ENCODE data around the gene SND1.

The SND1 gene

GRCh38 chr7:128112018-128112780 lies 460.2 kb downstream of the SND1 start:
- Histone ChIP-seq H2BK12ac (ENCODE audit: low read length in 2 of 2) (no peak overlapping the region), H2BK120ac (ENCODE audit: low read depth, low read length) (no peak overlapping the region), H3K79me1 (replicated peaks; ENCODE audit: low read length, poor library complexity, severe bottlenecking) (no peaks in the 10 kb centered on the region), H4K8ac (ENCODE audit: low read length) (no peak overlapping the region), H2BK15ac (ENCODE audit: low read depth, poor library complexity, severe bottlenecking) (no peak overlapping the region), H3K4me2 (ENCODE audit: low read length, poor library complexity, severe bottlenecking) (no peak overlapping the region), H3K18ac (ENCODE audit: low read depth in 1 of 2, low read length in 2 of 2) (no peak overlapping the region), H3K23ac (ENCODE audit: low read length in 2 of 2) (no peak overlapping the region), H2AK5ac (ENCODE audit: low read length, severe bottlenecking) (no peak overlapping the region), H3K36me3 (ENCODE audit: control insufficient read depth in 1 of 2, insufficient read depth in 2 of 2, low read depth in 1 of 2, low read length in 2 of 2) (no peaks in the 10 kb centered on the region), H2AFZ (ENCODE audit: low read depth, low read length) (no peak overlapping the region), H3K4ac (ENCODE audit: low read depth in 1 of 2, low read length in 2 of 2) (no peak overlapping the region), H2BK5ac (ENCODE audit: low read depth, low read length, poor library complexity, severe bottlenecking) (no peak overlapping the region), H3K9me3 (ENCODE audit: control insufficient read depth, low read length) (no peaks in the 10 kb centered on the region), H3K27me3 (ENCODE audit: control insufficient read depth in 1 of 2, insufficient read depth in 1 of 2, low read length in 2 of 2) (peaks cover 46 to 69% of the 10 kb centered on the region in 2 experiments), H3K4me3 (ENCODE audit: insufficient read depth in 1 of 2, low read depth in 1 of 2, low read length in 2 of 2) (no peak overlapping the region), H3K4me1 (ENCODE audit: control insufficient read depth, insufficient read depth, low read depth, low read length) (peaks cover 6% of the 10 kb centered on the region), H4K91ac (ENCODE audit: low read length) (no peak overlapping the region), H3K27ac (ENCODE audit: low read length, poor library complexity, severe bottlenecking) (no peak overlapping the region), H3K14ac (ENCODE audit: low read length in 2 of 2) (no peak overlapping the region), H3K9ac (ENCODE audit: low read length) (no peak overlapping the region)
- no peak for DNase-seq
- WGBS: 85% methylated on average over 16 of the region's 19 CpGs

GRCh38 chr7:128112781-128113221 lies 460.8 kb downstream of the SND1 start:
- Histone ChIP-seq H4K91ac (ENCODE audit: low read length) (peak overlapping the region; percentile 32), H3K4me2 (ENCODE audit: low read length, poor library complexity, severe bottlenecking) (no peak overlapping the region), H4K8ac (ENCODE audit: low read length) (no peak overlapping the region), H3K9ac (ENCODE audit: low read length) (no peak overlapping the region), H3K23ac (ENCODE audit: low read length in 2 of 2) (no peak overlapping the region), H3K79me1 (replicated peaks; ENCODE audit: low read length, poor library complexity, severe bottlenecking) (no peaks in the 10 kb centered on the region), H3K14ac (ENCODE audit: low read length in 2 of 2) (no peak overlapping the region), H3K4me3 (ENCODE audit: insufficient read depth in 1 of 2, low read depth in 1 of 2, low read length in 2 of 2) (no peak overlapping the region), H2BK120ac (ENCODE audit: low read depth, low read length) (no peak overlapping the region), H2AK5ac (ENCODE audit: low read length, severe bottlenecking) (no peak overlapping the region), H3K27me3 (ENCODE audit: control insufficient read depth in 1 of 2, insufficient read depth in 1 of 2, low read length in 2 of 2) (peaks cover 52 to 72% of the 10 kb centered on the region in 2 experiments), H2BK15ac (ENCODE audit: low read depth, poor library complexity, severe bottlenecking) (no peak overlapping the region), H3K27ac (ENCODE audit: low read length, poor library complexity, severe bottlenecking) (no peak overlapping the region), H3K4me1 (ENCODE audit: control insufficient read depth, insufficient read depth, low read depth, low read length) (peaks cover 6% of the 10 kb centered on the region), H3K4ac (ENCODE audit: low read depth in 1 of 2, low read length in 2 of 2) (no peak overlapping the region), H3K36me3 (ENCODE audit: control insufficient read depth in 1 of 2, insufficient read depth in 2 of 2, low read depth in 1 of 2, low read length in 2 of 2) (no peaks in the 10 kb centered on the region), H2BK5ac (ENCODE audit: low read depth, low read length, poor library complexity, severe bottlenecking) (no peak overlapping the region), H3K9me3 (ENCODE audit: control insufficient read depth, low read length) (no peaks in the 10 kb centered on the region), H3K18ac (ENCODE audit: low read depth in 1 of 2, low read length in 2 of 2) (no peak overlapping the region), H2AFZ (ENCODE audit: low read depth, low read length) (no peak overlapping the region), H2BK12ac (ENCODE audit: low read length in 2 of 2) (no peak overlapping the region)
- DNase-seq: no peak
- WGBS: 61% methylated on average over 4 of the region's 4 CpGs

DNA sequence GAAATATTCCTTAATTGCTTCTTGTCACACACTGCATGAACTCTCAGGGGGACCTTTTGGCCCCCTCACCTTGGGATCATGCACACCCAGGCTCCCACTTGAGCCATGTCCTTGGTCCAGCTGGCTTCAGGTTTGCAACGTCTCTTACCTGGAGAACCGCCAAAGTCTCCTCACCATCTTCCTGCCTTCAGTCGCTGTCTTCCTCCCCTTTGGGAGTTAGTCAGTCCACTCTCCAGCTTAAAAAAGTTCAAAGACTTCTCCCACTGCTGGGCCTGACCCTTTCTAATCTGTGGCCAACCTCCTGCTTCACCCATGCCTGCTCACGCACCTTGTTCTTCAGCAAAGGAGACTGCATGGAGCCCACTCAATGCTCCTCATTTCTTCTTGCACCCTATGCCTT lies 461.8 kb downstream of the SND1 start:
- Histone ChIP-seq H3K18ac (ENCODE audit: low read depth in 1 of 2, low read length in 2 of 2) (no peak overlapping the region), H2BK12ac (ENCODE audit: low read length in 2 of 2) (no peak overlapping the region), H3K4me2 (ENCODE audit: low read length, poor library complexity, severe bottlenecking) (no peak overlapping the region), H3K27ac (ENCODE audit: low read length, poor library complexity, severe bottlenecking) (no peak overlapping the region), H4K91ac (ENCODE audit: low read length) (no peak overlapping the region), H3K4me1 (ENCODE audit: control insufficient read depth, insufficient read depth, low read depth, low read length) (peaks cover 6% of the 10 kb centered on the region), H3K9me3 (ENCODE audit: control insufficient read depth, low read length) (no peaks in the 10 kb centered on the region), H3K79me1 (replicated peaks; ENCODE audit: low read length, poor library complexity, severe bottlenecking) (no peaks in the 10 kb centered on the region), H3K36me3 (ENCODE audit: control insufficient read depth in 1 of 2, insufficient read depth in 2 of 2, low read depth in 1 of 2, low read length in 2 of 2) (no peaks in the 10 kb centered on the region), H2AK5ac (ENCODE audit: low read length, severe bottlenecking) (no peak overlapping the region), H3K14ac (ENCODE audit: low read length in 2 of 2) (no peak overlapping the region), H3K23ac (ENCODE audit: low read length in 2 of 2) (no peak overlapping the region), H2BK15ac (ENCODE audit: low read depth, poor library complexity, severe bottlenecking) (no peak overlapping the region), H2BK120ac (ENCODE audit: low read depth, low read length) (no peak overlapping the region), H2AFZ (ENCODE audit: low read depth, low read length) (no peak overlapping the region), H2BK5ac (ENCODE audit: low read depth, low read length, poor library complexity, severe bottlenecking) (no peak overlapping the region), H4K8ac (ENCODE audit: low read length) (no peak overlapping the region), H3K27me3 (ENCODE audit: control insufficient read depth in 1 of 2, insufficient read depth in 1 of 2, low read length in 2 of 2) (peaks cover 44 to 65% of the 10 kb centered on the region in 2 experiments), H3K9ac (ENCODE audit: low read length) (no peak overlapping the region), H3K4ac (ENCODE audit: low read depth in 1 of 2, low read length in 2 of 2) (no peak overlapping the region), H3K4me3 (ENCODE audit: insufficient read depth in 1 of 2, low read depth in 1 of 2, low read length in 2 of 2) (no peak overlapping the region)
- no peak for DNase-seq
- WGBS: 81% methylated on average over 4 of the region's 4 CpGs

DNA sequence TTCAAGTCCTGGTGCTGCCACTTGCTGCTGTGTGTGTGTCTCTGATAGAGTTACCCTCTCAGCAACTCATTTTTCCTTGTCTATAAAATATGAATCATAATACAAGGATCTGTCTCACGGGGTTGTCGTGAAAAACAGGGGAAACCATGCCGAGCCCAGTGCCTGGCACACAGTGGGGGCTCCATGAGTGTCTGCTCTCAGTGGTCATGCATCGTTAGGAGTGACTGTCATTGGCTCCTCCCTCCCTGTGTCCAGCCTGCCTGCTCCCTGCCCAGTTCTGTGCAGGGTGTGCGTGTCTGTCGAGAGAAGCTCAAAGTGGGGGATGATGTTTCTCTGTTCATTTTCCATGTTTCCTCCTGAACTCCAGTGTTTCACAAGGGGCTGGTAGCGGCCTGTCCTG lies 462.8 kb downstream of the SND1 start:
- H2AFZ ChIP-seq (ENCODE audit: low read depth, low read length): no peak overlapping the region
- no peak overlapping the region for H2BK15ac ChIP-seq (ENCODE audit: low read depth, poor library complexity, severe bottlenecking)
- H3K27ac ChIP-seq (ENCODE audit: low read length, poor library complexity, severe bottlenecking): no peak overlapping the region
- H4K91ac ChIP-seq (ENCODE audit: low read length): no peak overlapping the region
- no peak overlapping the region for H3K4ac ChIP-seq (ENCODE audit: low read depth in 1 of 2, low read length in 2 of 2)
- H3K23ac ChIP-seq (ENCODE audit: low read length in 2 of 2): no peak overlapping the region
- H3K18ac ChIP-seq (ENCODE audit: low read depth in 1 of 2, low read length in 2 of 2): no peak overlapping the region
- no peak overlapping the region for H4K8ac ChIP-seq (ENCODE audit: low read length)
- no peaks in the 10 kb centered on the region for H3K79me1 ChIP-seq (replicated peaks; ENCODE audit: low read length, poor library complexity, severe bottlenecking)
- H3K9me3 ChIP-seq (ENCODE audit: control insufficient read depth, low read length): no peaks in the 10 kb centered on the region
- no peak for DNase-seq
- H2AK5ac ChIP-seq (ENCODE audit: low read length, severe bottlenecking): no peak overlapping the region
- H2BK12ac ChIP-seq (ENCODE audit: low read length in 2 of 2): no peak overlapping the region
- peak overlapping the region in 1 of 2 experiments; percentile 21 for H3K14ac ChIP-seq (ENCODE audit: low read length in 2 of 2)
- H3K9ac ChIP-seq (ENCODE audit: low read length): no peak overlapping the region
- H3K27me3 ChIP-seq (ENCODE audit: control insufficient read depth in 1 of 2, insufficient read depth in 1 of 2, low read length in 2 of 2): peaks cover 38 to 58% of the 10 kb centered on the region in 2 experiments
- peak overlapping the region in 1 of 2 experiments; percentile 11 for H3K4me3 ChIP-seq (ENCODE audit: insufficient read depth in 1 of 2, low read depth in 1 of 2, low read length in 2 of 2)
- H3K4me1 ChIP-seq (ENCODE audit: control insufficient read depth, insufficient read depth, low read depth, low read length): peaks cover 6% of the 10 kb centered on the region
- H3K36me3 ChIP-seq (ENCODE audit: control insufficient read depth in 1 of 2, insufficient read depth in 2 of 2, low read depth in 1 of 2, low read length in 2 of 2): no peaks in the 10 kb centered on the region
- no peak overlapping the region for H2BK5ac ChIP-seq (ENCODE audit: low read depth, low read length, poor library complexity, severe bottlenecking)
- H3K4me2 ChIP-seq (ENCODE audit: low read length, poor library complexity, severe bottlenecking): no peak overlapping the region
- no peak overlapping the region for H2BK120ac ChIP-seq (ENCODE audit: low read depth, low read length)
- WGBS: 94% methylated on average over 5 of the region's 7 CpGs
